HepG2 (cell line): ENCODE data around the gene MAP2K5. TPM values are rescaled to one million over a fixed set of nuclear protein-coding genes. Genes with fewer than 3 reads are reported as not detected.

Experiments
- ATAC-seq: fragments of 200-7000 bp; cut with Tn5 transposase; 3 replicates; pipeline ENCODE4 v1.9.1; 2020; ENCODE audit warnings: mild to moderate bottlenecking, moderate library complexity
- BruUV-seq: library from RNA; stranded (reverse); fragments of 400-500 nt; replicated peaks from 2 replicates; lab custom pipeline; 2021; lab: Mats Ljungman, UMichigan
- CTCF ChIA-PET: fragments of 300-600 bp; formaldehyde crosslinking; extraction: SDS; loops from one replicate; lab custom pipeline; 2021; ENCODE audit warnings: low total read pairs, inconsistent platforms, low intra/inter-chr PET ratio; lab: Yijun Ruan, JAX
- POLR2A ChIA-PET: fragments of 350-600 bp; sonication (Branson Sonifier 250); formaldehyde crosslinking; loops from one replicate; lab custom pipeline; 2020; ENCODE audit warnings: antibody characterized with exemption, inconsistent platforms; lab: Yijun Ruan, JAX
- DNase-seq: peaks from one replicate; pipeline ENCODE4 v3.0.0-alpha.2; 2015; ENCODE audit warnings: low spot score
- FAIRE-seq: peaks from 3 replicates; lab custom pipeline; 2011; peaks lifted over from hg19 to GRCh38; lab: Jason Lieb, UNC
- H2AFZ ChIP-seq: one replicate; pipeline ENCODE4 v1.6.1; 2011; ENCODE audit warnings: low read length, inconsistent platforms
- H3K27ac ChIP-seq: fragments of 300-600 bp; 3 replicates; pipeline ENCODE4 v1.8.0; 2011; ENCODE audit warnings: mixed run types, mild to moderate bottlenecking, mixed read lengths, low read length, inconsistent platforms; ENCODE audit not compliant: insufficient read depth; ENCODE audit errors: extremely low read length
- H3K27me3 ChIP-seq, 2 experiments: fragments of 200-600 bp in 1 of 2; 2 replicates in 1 of 2; 3 replicates in 1 of 2; pipeline versions ENCODE4 v1.6.0 to v1.8.0; 2011; ENCODE audit warnings: low read length in 2 of 2, mild to moderate bottlenecking in 2 of 2, moderate library complexity in 2 of 2, inconsistent platforms in 1 of 2; ENCODE audit not compliant: insufficient read depth in 2 of 2, control insufficient read depth in 1 of 2
- H3K36me3 ChIP-seq, 2 experiments: fragments of 200-600 bp in 1 of 2; replicated peaks in 1 of 2; 2 replicates in 1 of 2; 3 replicates in 1 of 2; pipeline versions ENCODE4 v1.5.1 to v1.8.0; 2011; ENCODE audit warnings: low read length in 2 of 2, inconsistent platforms in 1 of 2; ENCODE audit not compliant: insufficient read depth in 2 of 2, control insufficient read depth in 1 of 2
- H3K4me1 ChIP-seq: 2 replicates; pipeline ENCODE4 v1.5.1; 2012; ENCODE audit warnings: low read length, inconsistent platforms; ENCODE audit not compliant: insufficient read depth
- H3K4me2 ChIP-seq: 2 replicates; pipeline ENCODE4 v1.6.0; 2011; ENCODE audit warnings: low read depth, low read length, inconsistent platforms
- H3K4me3 ChIP-seq, 3 experiments: fragments of 200-600 bp in 1 of 3; sonication (generic), shearing (Covaris generic) in 1 of 3; replicated peaks in 1 of 3; 2 replicates each; pipeline ENCODE4 v1.5.1; 2011 to 2016; ENCODE audit warnings: low read length in 3 of 3, inconsistent platforms in 2 of 3, low read depth in 2 of 3, mild to moderate bottlenecking in 2 of 3, control low read depth in 1 of 3, mixed read lengths in 1 of 3; ENCODE audit not compliant: insufficient read depth in 1 of 3
- H3K79me2 ChIP-seq: one replicate; pipeline ENCODE4 v1.6.1; 2011; ENCODE audit warnings: low read length, inconsistent platforms; ENCODE audit not compliant: insufficient read depth
- H3K9ac ChIP-seq: 2 replicates; pipeline ENCODE4 v1.6.0; 2011; ENCODE audit warnings: mild to moderate bottlenecking, low read depth, low read length, inconsistent platforms; ENCODE audit not compliant: insufficient read depth
- H3K9me3 ChIP-seq: 2 replicates; pipeline ENCODE4 v1.5.1; 2012; ENCODE audit warnings: mild to moderate bottlenecking, low read length
- H4K20me1 ChIP-seq: 2 replicates; pipeline ENCODE4 v1.6.0; 2011; ENCODE audit warnings: inconsistent platforms, mild to moderate bottlenecking, low read length, moderate library complexity; ENCODE audit not compliant: insufficient read depth
- JUNB ChIP-seq: sonication (generic); formaldehyde crosslinking; IDR thresholded peaks from 2 replicates; pipeline ENCODE4 v1.8.0; 2022; ENCODE audit warnings: missing genetic modification reagents, mild to moderate bottlenecking, borderline replicate concordance
- KDM4B ChIP-seq: sonication (generic); formaldehyde crosslinking; IDR thresholded peaks from 2 replicates; pipeline ENCODE4 v1.4.0; 2020; ENCODE audit warnings: missing genetic modification reagents
- MBD4 ChIP-seq: IDR thresholded peaks from 2 replicates; pipeline ENCODE4 v1.6.1; 2012; ENCODE audit warnings: low read length, inconsistent platforms, borderline replicate concordance
- RFX3 ChIP-seq: IDR thresholded peaks from 2 replicates; pipeline ENCODE4 v1.6.1; 2016; ENCODE audit warnings: missing biosample characterization, missing genetic modification reagents
- SAFB2 ChIP-seq: sonication (generic); formaldehyde crosslinking; IDR thresholded peaks from 2 replicates; pipeline ENCODE4 v1.5.1; 2020; ENCODE audit warnings: missing genetic modification reagents, low read depth, mild to moderate bottlenecking, borderline replicate concordance
- ZNF256 ChIP-seq: sonication (generic); formaldehyde crosslinking; conservative IDR thresholded peaks from 2 replicates; pipeline ENCODE4 v1.4.0; 2020; ENCODE audit warnings: missing genetic modification reagents
- ZNF367 ChIP-seq: sonication (generic); formaldehyde crosslinking; IDR thresholded peaks from 2 replicates; pipeline ENCODE4 v1.4.0; 2020; ENCODE audit warnings: missing genetic modification reagents, borderline replicate concordance
- ZNF460 ChIP-seq: sonication (generic); formaldehyde crosslinking; IDR thresholded peaks from 2 replicates; pipeline ENCODE4 v1.5.1; 2020; ENCODE audit warnings: missing genetic modification reagents, mild to moderate bottlenecking, borderline replicate concordance
- ZNF510 ChIP-seq: sonication (generic); formaldehyde crosslinking; IDR thresholded peaks from 2 replicates; pipeline ENCODE4 v1.4.0; 2020; ENCODE audit warnings: low read depth, mild to moderate bottlenecking, missing genetic modification reagents
- WGBS: methylation state at CpG from one replicate; pipeline ENCODE4 v1.1.6; 2017; ENCODE audit warnings: low lambda C conversion rate; 5-methylcytosine and 5-hydroxymethylcytosine counted together
- in situ Hi-C: cut with HindIII; loops from 2 replicates; pipeline ENCODE4 v1.10.0; 2017; ENCODE audit warnings: low pct_unique_long_range_greater_than_20kb; ENCODE audit not compliant: extremely low pct_ligation_motif_present
- intact Hi-C: fragments of 100-400 bp; cut with micrococcal nuclease; formaldehyde crosslinking; loops from one replicate; pipeline ENCODE4 v1.10.0; 2022; ENCODE audit not compliant: unreplicated experiment
- polyA plus RNA-seq, 8 experiments: library from polyadenylated mRNA; depleted of rRNA in 3 of 8; stranded (reverse) in 7 of 8; unstranded in 1 of 8; fragments of >200 nt; fragmentation: Illumina TruSeq in 4 of 8; extraction: Trizol in 4 of 8; gene quantifications; 2 replicates each; pipeline versions ENCODE4 v1.2.1 to v1.2.3, GENCODE V29; 2011 to 2016; ENCODE audit warnings: low read depth in 4 of 8, missing spikeins in 1 of 8, mixed read lengths in 1 of 8; ENCODE audit not compliant: insufficient read depth in 1 of 8
- total RNA-seq, 5 experiments: library from RNA; depleted of rRNA; stranded (reverse); fragments of >200 nt; fragmentation: Illumina TruSeq; extraction: Trizol; gene quantifications; 2 replicates each; pipeline ENCODE4 v1.2.3, GENCODE V29; 2016; ENCODE audit warnings: low read depth in 1 of 5
- TF ChIP-seq, protein P1 (sequence below): sonication (generic); formaldehyde crosslinking; IDR thresholded peaks from 2 replicates; pipeline ENCODE4 v1.9.0; 2022; ENCODE audit warnings: low read depth, missing genetic modification reagents
- TF ChIP-seq, protein P2 (sequence below): sonication (generic); formaldehyde crosslinking; IDR thresholded peaks from 2 replicates; pipeline ENCODE4 v1.4.0; 2020; ENCODE audit warnings: missing genetic modification reagents, borderline replicate concordance
- TF ChIP-seq, protein P3 (sequence below): sonication (generic); formaldehyde crosslinking; IDR thresholded peaks from 2 replicates; pipeline ENCODE4 v1.4.0; 2020; ENCODE audit warnings: mild to moderate bottlenecking, missing genetic modification reagents
- TF ChIP-seq, protein P4 (sequence below): sonication (generic); formaldehyde crosslinking; IDR thresholded peaks from 2 replicates; pipeline ENCODE4 v1.4.0; 2020; ENCODE audit warnings: missing genetic modification reagents, borderline replicate concordance

Gene MAP2K5
- total and polyA plus RNA-seq, 2 of the 13 experiments (the other 11 are each of a cell fraction or from before 2014, with no cell fraction given): 4.0 to 4.3 TPM

DNA sequence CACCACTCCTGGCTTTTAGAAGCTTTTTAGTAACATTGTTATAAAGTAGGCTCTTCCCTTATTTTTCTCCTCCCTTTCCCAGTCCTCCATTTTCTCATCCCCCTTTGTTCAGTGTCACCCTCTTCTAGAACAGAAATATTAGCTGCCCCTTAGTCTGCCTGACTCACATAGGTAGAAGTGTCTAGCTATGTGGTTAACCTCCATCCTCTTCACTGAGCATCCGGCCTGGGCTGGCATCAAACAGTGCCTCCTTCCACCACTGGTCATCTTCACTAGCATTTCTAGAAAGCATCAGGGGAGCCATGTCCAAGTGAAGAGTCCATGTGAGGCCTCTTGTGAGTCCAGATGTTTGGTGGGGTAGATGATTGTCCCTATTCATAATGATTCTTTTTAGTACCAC, 212.8 kb downstream of the MAP2K5 start:
- no peaks in the 10 kb centered on the region for H3K27me3 ChIP-seq
- no peak overlapping the region for H3K4me2 ChIP-seq
- POLR2A ChIA-PET: no interaction called here
- BruUV-seq: no TSS peak
- in situ Hi-C loops (no loop called here), intact Hi-C loops (no loop called here)
- no peaks in the 10 kb centered on the region for H3K4me1 ChIP-seq
- H3K4me3 ChIP-seq: no peak overlapping the region
- H3K79me2 ChIP-seq: no peaks in the 10 kb centered on the region
- no peak overlapping the region for H3K27ac ChIP-seq
- CTCF ChIA-PET: no interaction called here
- H3K9me3 ChIP-seq: no peaks in the 10 kb centered on the region
- no peaks in the 10 kb centered on the region for H3K36me3 ChIP-seq
- no peak overlapping the region for H2AFZ ChIP-seq
- DNase-seq: no peak
- no peak for FAIRE-seq
- no peak overlapping the region for H3K9ac ChIP-seq
- 89% methylated on average over 1 of the region's 1 CpG for WGBS
- no peak for ATAC-seq
- no peaks in the 10 kb centered on the region for H4K20me1 ChIP-seq
- TF ChIP-seq SAFB2 (no peak), MBD4 (no peak), ZNF367 (CRISPR knock-in tag) (no peak), KDM4B (CRISPR knock-in tag) (no peak), RFX3 (no peak), ZNF460 (CRISPR knock-in tag) (no peak), ZNF510 (CRISPR knock-in tag) (no peak), JUNB (no peak), ZNF256 (no peak)
- TF ChIP-seq, protein P1, sequence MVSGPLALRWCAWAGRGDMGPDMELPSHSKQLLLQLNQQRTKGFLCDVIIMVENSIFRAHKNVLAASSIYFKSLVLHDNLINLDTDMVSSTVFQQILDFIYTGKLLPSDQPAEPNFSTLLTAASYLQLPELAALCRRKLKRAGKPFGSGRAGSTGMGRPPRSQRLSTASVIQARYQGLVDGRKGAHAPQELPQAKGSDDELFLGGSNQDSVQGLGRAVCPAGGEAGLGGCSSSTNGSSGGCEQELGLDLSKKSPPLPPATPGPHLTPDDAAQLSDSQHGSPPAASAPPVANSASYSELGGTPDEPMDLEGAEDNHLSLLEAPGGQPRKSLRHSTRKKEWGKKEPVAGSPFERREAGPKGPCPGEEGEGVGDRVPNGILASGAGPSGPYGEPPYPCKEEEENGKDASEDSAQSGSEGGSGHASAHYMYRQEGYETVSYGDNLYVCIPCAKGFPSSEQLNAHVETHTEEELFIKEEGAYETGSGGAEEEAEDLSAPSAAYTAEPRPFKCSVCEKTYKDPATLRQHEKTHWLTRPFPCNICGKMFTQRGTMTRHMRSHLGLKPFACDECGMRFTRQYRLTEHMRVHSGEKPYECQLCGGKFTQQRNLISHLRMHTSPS (CRISPR knock-in tag): no peak
- TF ChIP-seq, protein P2, sequence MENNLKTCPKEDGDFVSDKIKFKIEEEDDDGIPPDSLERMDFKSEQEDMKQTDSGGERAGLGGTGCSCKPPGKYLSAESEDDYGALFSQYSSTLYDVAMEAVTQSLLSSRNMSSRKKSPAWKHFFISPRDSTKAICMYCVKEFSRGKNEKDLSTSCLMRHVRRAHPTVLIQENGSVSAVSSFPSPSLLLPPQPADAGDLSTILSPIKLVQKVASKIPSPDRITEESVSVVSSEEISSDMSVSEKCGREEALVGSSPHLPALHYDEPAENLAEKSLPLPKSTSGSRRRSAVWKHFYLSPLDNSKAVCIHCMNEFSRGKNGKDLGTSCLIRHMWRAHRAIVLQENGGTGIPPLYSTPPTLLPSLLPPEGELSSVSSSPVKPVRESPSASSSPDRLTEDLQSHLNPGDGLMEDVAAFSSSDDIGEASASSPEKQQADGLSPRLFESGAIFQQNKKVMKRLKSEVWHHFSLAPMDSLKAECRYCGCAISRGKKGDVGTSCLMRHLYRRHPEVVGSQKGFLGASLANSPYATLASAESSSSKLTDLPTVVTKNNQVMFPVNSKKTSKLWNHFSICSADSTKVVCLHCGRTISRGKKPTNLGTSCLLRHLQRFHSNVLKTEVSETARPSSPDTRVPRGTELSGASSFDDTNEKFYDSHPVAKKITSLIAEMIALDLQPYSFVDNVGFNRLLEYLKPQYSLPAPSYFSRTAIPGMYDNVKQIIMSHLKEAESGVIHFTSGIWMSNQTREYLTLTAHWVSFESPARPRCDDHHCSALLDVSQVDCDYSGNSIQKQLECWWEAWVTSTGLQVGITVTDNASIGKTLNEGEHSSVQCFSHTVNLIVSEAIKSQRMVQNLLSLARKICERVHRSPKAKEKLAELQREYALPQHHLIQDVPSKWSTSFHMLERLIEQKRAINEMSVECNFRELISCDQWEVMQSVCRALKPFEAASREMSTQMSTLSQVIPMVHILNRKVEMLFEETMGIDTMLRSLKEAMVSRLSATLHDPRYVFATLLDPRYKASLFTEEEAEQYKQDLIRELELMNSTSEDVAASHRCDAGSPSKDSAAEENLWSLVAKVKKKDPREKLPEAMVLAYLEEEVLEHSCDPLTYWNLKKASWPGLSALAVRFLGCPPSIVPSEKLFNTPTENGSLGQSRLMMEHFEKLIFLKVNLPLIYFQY (CRISPR knock-in tag): no peak
- TF ChIP-seq, protein P3, sequence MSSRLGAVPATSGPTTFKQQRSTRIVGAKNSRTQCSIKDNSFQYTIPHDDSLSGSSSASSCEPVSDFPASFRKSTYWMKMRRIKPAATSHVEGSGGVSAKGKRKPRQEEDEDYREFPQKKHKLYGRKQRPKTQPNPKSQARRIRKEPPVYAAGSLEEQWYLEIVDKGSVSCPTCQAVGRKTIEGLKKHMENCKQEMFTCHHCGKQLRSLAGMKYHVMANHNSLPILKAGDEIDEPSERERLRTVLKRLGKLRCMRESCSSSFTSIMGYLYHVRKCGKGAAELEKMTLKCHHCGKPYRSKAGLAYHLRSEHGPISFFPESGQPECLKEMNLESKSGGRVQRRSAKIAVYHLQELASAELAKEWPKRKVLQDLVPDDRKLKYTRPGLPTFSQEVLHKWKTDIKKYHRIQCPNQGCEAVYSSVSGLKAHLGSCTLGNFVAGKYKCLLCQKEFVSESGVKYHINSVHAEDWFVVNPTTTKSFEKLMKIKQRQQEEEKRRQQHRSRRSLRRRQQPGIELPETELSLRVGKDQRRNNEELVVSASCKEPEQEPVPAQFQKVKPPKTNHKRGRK (CRISPR knock-in tag): no peak
- TF ChIP-seq, protein P4, sequence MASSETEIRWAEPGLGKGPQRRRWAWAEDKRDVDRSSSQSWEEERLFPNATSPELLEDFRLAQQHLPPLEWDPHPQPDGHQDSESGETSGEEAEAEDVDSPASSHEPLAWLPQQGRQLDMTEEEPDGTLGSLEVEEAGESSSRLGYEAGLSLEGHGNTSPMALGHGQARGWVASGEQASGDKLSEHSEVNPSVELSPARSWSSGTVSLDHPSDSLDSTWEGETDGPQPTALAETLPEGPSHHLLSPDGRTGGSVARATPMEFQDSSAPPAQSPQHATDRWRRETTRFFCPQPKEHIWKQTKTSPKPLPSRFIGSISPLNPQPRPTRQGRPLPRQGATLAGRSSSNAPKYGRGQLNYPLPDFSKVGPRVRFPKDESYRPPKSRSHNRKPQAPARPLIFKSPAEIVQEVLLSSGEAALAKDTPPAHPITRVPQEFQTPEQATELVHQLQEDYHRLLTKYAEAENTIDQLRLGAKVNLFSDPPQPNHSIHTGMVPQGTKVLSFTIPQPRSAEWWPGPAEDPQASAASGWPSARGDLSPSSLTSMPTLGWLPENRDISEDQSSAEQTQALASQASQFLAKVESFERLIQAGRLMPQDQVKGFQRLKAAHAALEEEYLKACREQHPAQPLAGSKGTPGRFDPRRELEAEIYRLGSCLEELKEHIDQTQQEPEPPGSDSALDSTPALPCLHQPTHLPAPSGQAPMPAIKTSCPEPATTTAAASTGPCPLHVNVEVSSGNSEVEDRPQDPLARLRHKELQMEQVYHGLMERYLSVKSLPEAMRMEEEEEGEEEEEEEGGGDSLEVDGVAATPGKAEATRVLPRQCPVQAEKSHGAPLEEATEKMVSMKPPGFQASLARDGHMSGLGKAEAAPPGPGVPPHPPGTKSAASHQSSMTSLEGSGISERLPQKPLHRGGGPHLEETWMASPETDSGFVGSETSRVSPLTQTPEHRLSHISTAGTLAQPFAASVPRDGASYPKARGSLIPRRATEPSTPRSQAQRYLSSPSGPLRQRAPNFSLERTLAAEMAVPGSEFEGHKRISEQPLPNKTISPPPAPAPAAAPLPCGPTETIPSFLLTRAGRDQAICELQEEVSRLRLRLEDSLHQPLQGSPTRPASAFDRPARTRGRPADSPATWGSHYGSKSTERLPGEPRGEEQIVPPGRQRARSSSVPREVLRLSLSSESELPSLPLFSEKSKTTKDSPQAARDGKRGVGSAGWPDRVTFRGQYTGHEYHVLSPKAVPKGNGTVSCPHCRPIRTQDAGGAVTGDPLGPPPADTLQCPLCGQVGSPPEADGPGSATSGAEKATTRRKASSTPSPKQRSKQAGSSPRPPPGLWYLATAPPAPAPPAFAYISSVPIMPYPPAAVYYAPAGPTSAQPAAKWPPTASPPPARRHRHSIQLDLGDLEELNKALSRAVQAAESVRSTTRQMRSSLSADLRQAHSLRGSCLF: no peak
